DMS53 (cell line): ENCODE results near the gene NDP.

ENCODE experiments used
- DNase-seq: peaks from one replicate; lab custom pipeline; 2025; lab: John Stamatoyannopoulos, UW

The NDP gene

GRCh38 chrX:43973249-43974099, at the start of gene NDP:
NDP (minus strand) TSS chrX:43973390; CDS start chrX:43958645, 14,745 bp downstream.
- peak; percentile 47 for DNase-seq

- DNase-seq: no peak
Measured at GRCh38 chrX:44022964-44023363, 49.8 kb upstream of the NDP start.

- DNase-seq: no peak
Measured at GRCh38 chrX:44020693-44021092, 47.5 kb upstream of the NDP start.

GRCh38 chrX:44019911-44020310, 46.7 kb upstream of the NDP start:
- no peak for DNase-seq

GRCh38 chrX:44017676-44018075, 44.5 kb upstream of the NDP start:
- no peak for DNase-seq

- no peak for DNase-seq
Measured at GRCh38 chrX:44016906-44017305, 43.7 kb upstream of the NDP start.

GRCh38 chrX:44012484-44013096, 39.4 kb upstream of the NDP start:
- no peak for DNase-seq

- no peak for DNase-seq
Measured at GRCh38 chrX:44011506-44011905, 38.3 kb upstream of the NDP start.

- no peak for DNase-seq
Measured at GRCh38 chrX:44010626-44011025, 37.4 kb upstream of the NDP start.

- DNase-seq: no peak
Measured at GRCh38 chrX:44006081-44006480, 32.9 kb upstream of the NDP start.

GRCh38 chrX:44003975-44004374, 30.8 kb upstream of the NDP start:
- no peak for DNase-seq

- DNase-seq: no peak
Measured at GRCh38 chrX:44002567-44002966, 29.4 kb upstream of the NDP start.

GRCh38 chrX:43998374-43998773, 25.2 kb upstream of the NDP start:
- no peak for DNase-seq

GRCh38 chrX:43996491-43996890, 23.3 kb upstream of the NDP start:
- DNase-seq: no peak

- no peak for DNase-seq
Measured at GRCh38 chrX:43986083-43986482, 12.9 kb upstream of the NDP start.

GRCh38 chrX:43985511-43985910, 12.3 kb upstream of the NDP start:
- no peak for DNase-seq

- no peak for DNase-seq
Measured at GRCh38 chrX:43978226-43978625, 5.0 kb upstream of the NDP start.

- DNase-seq: no peak
Measured at GRCh38 chrX:43976205-43976604, 3.0 kb upstream of the NDP start.

GRCh38 chrX:43975796-43976195, 2.6 kb upstream of the NDP start:
- no peak for DNase-seq

- DNase-seq: no peak
Measured at GRCh38 chrX:43974741-43975465, 1.7 kb upstream of the NDP start.

GRCh38 chrX:43974100-43974475, 898 bp upstream of the NDP start:
- no peak for DNase-seq

- peak; percentile 15 for DNase-seq
Measured at GRCh38 chrX:43971966-43972961, 926 bp downstream of the NDP start.
